SH-SY5Y (cell line): ENCODE measurements around the gene SAP30L.

Experiments
- GATA2 ChIP-seq: IDR thresholded peaks from 2 replicates; pipeline ENCODE4 v1.6.1; 2011; ENCODE audit warnings: mild to moderate bottlenecking, low read depth, low read length
- GATA3 ChIP-seq: IDR thresholded peaks from 2 replicates; pipeline ENCODE4 v1.6.1; 2011; ENCODE audit warnings: low read depth, mild to moderate bottlenecking, low read length, moderate library complexity

DNA sequence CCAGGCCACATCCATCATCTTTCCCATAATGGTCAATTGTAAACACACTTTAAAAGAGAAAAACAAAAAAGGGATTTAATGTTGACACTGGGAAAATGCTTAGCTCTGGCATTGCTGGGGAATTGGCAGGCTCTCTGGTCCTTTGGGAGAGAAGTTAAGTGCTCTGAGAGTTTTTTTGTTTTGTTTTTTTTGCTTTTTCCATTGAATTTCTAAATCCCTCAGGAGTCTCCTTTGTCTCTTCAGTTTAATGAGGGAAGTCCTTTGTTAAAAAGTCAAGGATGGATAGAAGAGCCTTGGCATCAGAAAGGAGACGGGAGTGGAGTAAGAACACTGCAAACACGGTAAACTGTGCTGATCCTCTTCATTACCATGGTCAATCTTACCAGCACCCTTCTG is 39.3 kb downstream of the SAP30L start:
- no peak for TF ChIP-seq GATA2
- no peak for TF ChIP-seq GATA3
